ENCODE data around the gene KRTAP5-1. TPM values are rescaled to one million over a fixed set of nuclear protein-coding genes. Genes with fewer than 3 reads are reported as not detected.
"Not testable (repeated sequence)": the region's sequence is repeated elsewhere in the genome, so short reads cannot be mapped to it uniquely, and the experiment has no call there.

Gene KRTAP5-1
- polyA plus RNA-seq, 3 donors: not detected

- Histone ChIP-seq H3K79me2 (ENCODE audit: insufficient read depth, low read length) (no peaks in the 10 kb centered on the region), H3K36me3 (replicated peaks in 1 of 2; ENCODE audit: control insufficient read depth in 1 of 2, insufficient read depth in 2 of 2, low read length in 2 of 2) (no peaks in the 10 kb centered on the region), H3K9ac (ENCODE audit: insufficient read depth, low read length, poor library complexity, severe bottlenecking) (no peak overlapping the region), H2AFZ (ENCODE audit: insufficient read depth, low read depth, low read length, poor library complexity, severe bottlenecking) (no peak overlapping the region), H3K4me1 (ENCODE audit: control insufficient read depth in 1 of 2, insufficient read depth in 2 of 2, low read length in 2 of 2) (no peaks in the 10 kb centered on the region), H4K20me1 (ENCODE audit: insufficient read depth, low read length) (no peaks in the 10 kb centered on the region), H3K9me3 (replicated peaks in 1 of 2; ENCODE audit: control insufficient read depth in 1 of 2, insufficient read depth in 1 of 2, low read length in 2 of 2) (peaks cover 8 to 30% of the 10 kb centered on the region in 2 donors), H3K27me3 (ENCODE audit: control insufficient read depth in 2 of 2, insufficient read depth in 2 of 2, low read length in 2 of 2) (peaks cover 8 to 31% of the 10 kb centered on the region in 2 donors), H3K27ac (ENCODE audit: low read depth in 1 of 2, low read length in 2 of 2) (no peak overlapping the region), H3K4me2 (replicated peaks; ENCODE audit: extremely low read depth, low read length, poor library complexity, severe bottlenecking) (no peak overlapping the region), H3K4me3 (replicated peaks in 1 of 3; ENCODE audit: low read depth in 2 of 3, low read length in 3 of 3) (no peak overlapping the region)
- 81% methylated on average over 3 of the region's 9 CpGs for WGBS (ENCODE audit: insufficient coverage)
- intact Hi-C loops (cut with micrococcal nuclease): no loop called here
- Mint-ChIP-seq H3K36me3 (no peaks in the 10 kb centered on the region), H3K27me3 (ENCODE audit: low read depth in 3 of 3) (peaks cover 38 to 65% (median 56%) of the 10 kb centered on the region in 3 donors), H3K4me3 (peak overlapping the region in 1 of 2 donors; percentile 21), H3K27ac (peak overlapping the region in 1 of 7 donors; percentile 28), H3K4me1 (no peaks in the 10 kb centered on the region), H3K9me3 (peaks cover 21 to 46% (median 36%) of the 10 kb centered on the region in 7 donors)
- no peak for TF ChIP-seq CTCF (IDR thresholded peaks at IDR 0.05)
- no peak for DNase-seq
These were observed 3.1 kb downstream of the KRTAP5-1 start for GRCh38 chr11:1581976-1582375.

GRCh38 chr11:1576825-1577224, 8.3 kb downstream of the KRTAP5-1 start:
- H3K36me3 ChIP-seq (replicated peaks in 1 of 2; ENCODE audit: control insufficient read depth in 1 of 2, insufficient read depth in 2 of 2, low read length in 2 of 2): no peaks in the 10 kb centered on the region
- WGBS (ENCODE audit: insufficient coverage): 90% methylated on average over 2 of the region's 6 CpGs
- Mint-ChIP-seq H3K9me3 (peaks cover 21 to 40% (median 30%) of the 10 kb centered on the region in 7 donors), H3K4me3 (no peak overlapping the region), H3K27me3 (ENCODE audit: low read depth in 3 of 3) (peaks cover 41 to 61% (median 49%) of the 10 kb centered on the region in 3 donors), H3K36me3 (no peaks in the 10 kb centered on the region), H3K4me1 (no peaks in the 10 kb centered on the region), H3K27ac (peak overlapping the region in 1 of 7 donors; percentile 6)
- H3K9me3 ChIP-seq (replicated peaks in 1 of 2; ENCODE audit: control insufficient read depth in 1 of 2, insufficient read depth in 1 of 2, low read length in 2 of 2): peaks cover 8 to 25% of the 10 kb centered on the region in 2 donors
- peaks cover 14 to 32% of the 10 kb centered on the region in 2 donors for H3K27me3 ChIP-seq (ENCODE audit: control insufficient read depth in 2 of 2, insufficient read depth in 2 of 2, low read length in 2 of 2)
- no peak overlapping the region for H3K27ac ChIP-seq (ENCODE audit: low read depth in 1 of 2, low read length in 2 of 2)
- no peaks in the 10 kb centered on the region for H4K20me1 ChIP-seq (ENCODE audit: insufficient read depth, low read length)
- no peak overlapping the region for H2AFZ ChIP-seq (ENCODE audit: insufficient read depth, low read depth, low read length, poor library complexity, severe bottlenecking)
- intact Hi-C loops (cut with micrococcal nuclease): loop anchor here in 1 of 2 donors (10.0 kb wide), 1 partner anchor 282 kb away; no protein-coding TSS in a partner anchor
- peaks cover 6 to 18% of the 10 kb centered on the region in 2 donors for H3K4me1 ChIP-seq (ENCODE audit: control insufficient read depth in 1 of 2, insufficient read depth in 2 of 2, low read length in 2 of 2)
- no peak overlapping the region for H3K4me2 ChIP-seq (replicated peaks; ENCODE audit: extremely low read depth, low read length, poor library complexity, severe bottlenecking)
- H3K4me3 ChIP-seq (replicated peaks in 1 of 3; ENCODE audit: low read depth in 2 of 3, low read length in 3 of 3): no peak overlapping the region
- no peaks in the 10 kb centered on the region for H3K79me2 ChIP-seq (ENCODE audit: insufficient read depth, low read length)
- DNase-seq: no peak
- TF ChIP-seq CTCF (IDR thresholded peaks at IDR 0.05): no peak
- no peak overlapping the region for H3K9ac ChIP-seq (ENCODE audit: insufficient read depth, low read length, poor library complexity, severe bottlenecking)

DNA sequence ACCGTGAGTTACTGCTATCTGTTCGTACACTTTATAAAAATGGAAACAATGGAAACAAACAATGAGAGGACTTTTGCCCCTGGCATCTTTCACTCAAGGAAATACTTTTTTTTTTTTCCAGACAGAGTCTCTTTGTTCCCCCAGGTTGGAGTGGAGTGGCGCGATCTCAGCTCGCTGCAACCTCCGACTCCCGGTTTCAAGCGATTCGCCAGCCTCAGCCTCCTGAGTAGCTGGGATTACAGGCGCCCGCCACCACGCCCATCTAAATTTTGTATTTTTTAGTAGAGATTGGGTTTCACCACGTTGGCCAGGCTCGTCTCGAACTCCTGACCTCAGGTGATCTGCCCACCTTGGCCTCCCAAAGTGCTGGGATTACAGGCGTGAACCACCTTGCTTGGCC, 9.3 kb downstream of the KRTAP5-1 start:
- H3K9me3 Mint-ChIP-seq: peaks cover 11 to 29% (median 24%) of the 10 kb centered on the region in 7 donors
- not testable (repeated sequence) for H3K36me3 Mint-ChIP-seq; H2AFZ ChIP-seq (ENCODE audit: insufficient read depth, low read depth, low read length, poor library complexity, severe bottlenecking); H3K9ac ChIP-seq (ENCODE audit: insufficient read depth, low read length, poor library complexity, severe bottlenecking); H3K27ac ChIP-seq (ENCODE audit: low read depth in 1 of 2, low read length in 2 of 2); H3K4me3 ChIP-seq (replicated peaks in 1 of 3; ENCODE audit: low read depth in 2 of 3, low read length in 3 of 3); H3K4me1 Mint-ChIP-seq; H4K20me1 ChIP-seq (ENCODE audit: insufficient read depth, low read length); H3K4me2 ChIP-seq (replicated peaks; ENCODE audit: extremely low read depth, low read length, poor library complexity, severe bottlenecking); H3K36me3 ChIP-seq (replicated peaks in 1 of 2; ENCODE audit: control insufficient read depth in 1 of 2, insufficient read depth in 2 of 2, low read length in 2 of 2); H3K79me2 ChIP-seq (ENCODE audit: insufficient read depth, low read length); DNase-seq
- peaks cover 21 to 39% of the 10 kb centered on the region in 2 donors for H3K27me3 ChIP-seq (ENCODE audit: control insufficient read depth in 2 of 2, insufficient read depth in 2 of 2, low read length in 2 of 2)
- H3K4me3 Mint-ChIP-seq: peak overlapping the region in 1 of 2 donors; percentile 70
- H3K27ac Mint-ChIP-seq: peak overlapping the region in 1 of 7 donors; percentile 5
- peaks cover 6 to 24% of the 10 kb centered on the region in 2 donors for H3K4me1 ChIP-seq (ENCODE audit: control insufficient read depth in 1 of 2, insufficient read depth in 2 of 2, low read length in 2 of 2)
- peaks cover 11 to 18% of the 10 kb centered on the region in 2 donors for H3K9me3 ChIP-seq (replicated peaks in 1 of 2; ENCODE audit: control insufficient read depth in 1 of 2, insufficient read depth in 1 of 2, low read length in 2 of 2)
- intact Hi-C loops (cut with micrococcal nuclease): loop anchor here in 1 of 2 donors (10.0 kb wide), 1 partner anchor 281 kb away; no protein-coding TSS in a partner anchor
- WGBS (ENCODE audit: insufficient coverage): 89% methylated on average over 12 of the region's 16 CpGs
- peaks cover 44 to 66% (median 49%) of the 10 kb centered on the region in 3 donors for H3K27me3 Mint-ChIP-seq (ENCODE audit: low read depth in 3 of 3)

Measured in CD14-positive monocyte (primary cell).